AG08396 (cell line): Measurements from ENCODE around the gene PLCB4.

Source experiments
- DNase-seq: peaks from one replicate; pipeline ENCODE4 v3.0.0; 2012; ENCODE audit warnings: low spot score, mixed read lengths

PLCB4 gene

DNA sequence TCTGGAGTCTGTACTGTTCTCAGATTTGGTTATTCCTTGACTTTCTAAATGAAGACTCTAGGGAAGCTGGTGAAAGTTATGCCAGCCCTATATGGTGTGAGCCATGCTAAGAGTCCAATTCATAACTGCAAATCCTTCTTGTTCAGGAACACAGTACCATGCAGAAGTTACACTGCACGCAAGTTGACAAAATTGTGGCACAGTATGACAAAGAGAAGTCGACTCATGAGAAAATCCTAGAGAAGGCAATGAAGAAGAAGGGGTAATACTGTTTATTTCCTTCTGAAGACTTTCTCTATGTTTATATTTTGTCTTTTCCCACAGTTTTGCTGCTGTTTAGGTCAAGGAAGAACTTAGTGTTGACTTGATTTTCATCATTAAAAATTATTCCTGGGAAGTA is 384.3 kb downstream of the PLCB4 start:
- no peak for DNase-seq

DNA sequence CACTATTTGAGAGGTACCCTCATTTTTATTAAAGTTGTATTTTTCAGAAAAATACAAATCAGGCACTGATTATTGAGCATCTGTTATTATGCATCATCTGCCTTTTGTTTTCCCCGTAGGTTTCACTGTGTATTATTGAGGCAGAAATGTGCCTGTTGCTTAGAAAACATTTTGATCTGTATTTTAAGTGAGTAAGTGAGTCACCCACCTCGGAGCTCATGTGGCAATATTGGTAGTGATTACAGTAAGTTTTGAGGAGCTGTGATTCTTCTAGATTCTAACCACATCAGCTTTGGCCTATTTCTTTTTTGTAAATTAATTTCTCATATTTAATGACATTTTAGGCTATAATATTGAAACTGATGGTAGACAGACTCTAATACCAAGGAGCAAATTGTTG is 385.9 kb downstream of the PLCB4 start:
- DNase-seq, result no peak

DNA sequence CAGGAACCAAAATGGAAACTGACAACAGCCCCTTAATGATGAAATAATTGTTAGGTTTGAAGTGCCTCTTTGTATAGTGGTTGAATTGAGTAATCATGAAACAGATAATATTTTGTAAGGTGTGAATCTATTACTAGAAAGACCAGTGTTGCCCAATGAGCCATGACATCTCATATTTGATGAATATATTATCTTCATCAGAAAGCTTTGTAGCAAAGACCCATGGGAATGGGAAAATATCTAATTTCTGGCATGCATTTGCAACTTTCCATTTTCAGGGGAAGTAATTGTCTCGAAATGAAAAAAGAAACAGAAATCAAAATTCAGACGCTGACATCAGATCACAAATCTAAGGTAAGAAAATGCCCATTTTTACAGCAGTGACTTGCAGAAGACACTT is 388.2 kb downstream of the PLCB4 start:
- DNase-seq, result no peak

DNA sequence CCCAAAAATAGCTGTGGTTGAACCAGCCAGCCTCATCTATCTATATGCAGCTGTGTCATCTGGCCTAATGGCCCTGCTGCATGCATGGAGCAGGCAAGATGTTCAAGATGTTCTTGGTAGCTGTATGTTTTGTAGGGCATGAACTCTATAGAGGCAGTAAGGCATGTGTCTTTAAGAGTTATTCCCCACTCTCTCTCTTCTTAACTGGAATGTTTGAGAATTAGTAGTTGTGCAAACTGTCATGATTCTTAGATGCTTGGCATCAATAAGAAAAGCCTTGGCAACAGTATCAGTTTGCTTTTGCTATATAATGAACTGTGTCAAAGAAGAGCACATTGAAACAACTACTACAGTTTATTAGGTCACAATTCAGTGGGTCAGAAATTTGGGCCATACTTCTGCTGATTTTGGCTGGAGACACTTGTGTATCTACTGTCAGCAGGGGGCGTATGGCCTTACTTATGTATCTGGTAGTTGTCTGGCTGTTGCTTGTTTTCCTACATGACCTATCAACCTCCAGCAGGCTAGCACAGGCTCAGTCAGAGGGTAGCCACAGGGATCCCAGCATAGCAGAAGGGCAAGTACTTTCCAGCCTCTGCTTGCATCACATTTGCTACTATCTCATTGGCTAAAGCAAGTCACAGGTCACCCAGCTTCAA is 389.4 kb downstream of the PLCB4 start:
- DNase-seq, result no peak

DNA sequence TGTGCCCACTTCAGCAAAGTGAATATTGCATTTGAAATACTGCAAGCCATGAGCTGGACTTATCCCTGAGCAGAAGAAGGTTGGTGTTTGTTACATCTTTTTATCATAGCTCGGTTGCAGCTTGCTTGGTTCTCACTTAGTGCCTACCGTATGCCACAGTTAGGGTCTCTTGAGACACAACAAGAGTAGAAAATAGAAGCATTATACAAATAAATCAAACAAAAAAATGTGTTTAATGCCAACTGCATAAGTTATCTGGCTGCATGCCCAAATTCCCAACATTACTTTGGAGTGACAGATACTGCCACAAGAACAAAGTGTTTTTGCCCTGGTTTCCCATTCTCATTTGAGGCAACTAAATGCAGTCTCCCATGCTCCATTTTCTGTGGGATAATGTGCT is 391.6 kb downstream of the PLCB4 start:
- peak; percentile 26 for DNase-seq

DNA sequence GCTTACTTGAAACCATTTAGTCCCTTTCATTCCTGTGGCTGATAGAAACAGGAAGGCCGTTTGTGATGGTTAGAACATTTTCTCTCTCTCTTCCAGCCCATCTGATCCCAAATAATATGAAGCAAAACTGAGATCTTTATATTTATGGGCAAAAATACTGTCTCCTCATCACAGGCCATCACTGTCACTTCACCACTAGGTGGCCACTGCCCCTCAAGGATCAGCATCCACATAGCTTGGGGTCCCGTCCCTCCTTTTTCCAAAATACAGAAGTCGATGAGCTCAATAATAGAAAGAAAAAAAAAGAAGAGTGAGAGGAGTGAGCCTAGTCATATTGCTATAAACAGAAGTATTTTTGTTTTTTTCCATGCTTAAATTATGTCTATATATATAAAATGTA is 399.1 kb downstream of the PLCB4 start:
- DNase-seq, result no peak

DNA sequence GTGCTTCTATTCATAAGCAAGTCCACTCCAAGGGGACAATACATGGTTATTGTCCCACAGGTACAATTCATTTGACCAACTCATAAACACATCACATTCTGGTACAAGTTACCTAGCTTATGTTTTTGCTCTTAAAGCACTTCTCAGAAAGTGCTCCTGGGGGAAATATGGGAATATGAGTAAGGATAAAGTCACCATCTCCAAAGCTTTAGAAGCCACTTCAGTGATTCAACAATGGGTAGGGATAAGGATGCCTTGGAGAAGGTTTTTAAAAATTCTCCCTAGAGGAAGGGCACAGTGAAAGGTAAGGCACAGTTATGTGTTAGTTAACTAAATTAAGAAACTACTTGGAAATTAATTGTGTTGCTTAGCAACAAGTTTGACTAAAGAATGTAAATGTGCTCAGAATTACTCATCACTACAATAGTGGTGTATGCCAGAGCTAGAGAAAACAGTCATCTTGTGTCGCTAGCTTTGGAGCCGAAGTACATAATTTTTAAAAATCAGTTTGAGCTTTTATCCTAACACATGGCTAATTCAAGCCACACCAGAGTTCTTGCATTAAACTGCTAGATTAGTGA is 406.0 kb downstream of the PLCB4 start:
- DNase-seq, result no peak

DNA sequence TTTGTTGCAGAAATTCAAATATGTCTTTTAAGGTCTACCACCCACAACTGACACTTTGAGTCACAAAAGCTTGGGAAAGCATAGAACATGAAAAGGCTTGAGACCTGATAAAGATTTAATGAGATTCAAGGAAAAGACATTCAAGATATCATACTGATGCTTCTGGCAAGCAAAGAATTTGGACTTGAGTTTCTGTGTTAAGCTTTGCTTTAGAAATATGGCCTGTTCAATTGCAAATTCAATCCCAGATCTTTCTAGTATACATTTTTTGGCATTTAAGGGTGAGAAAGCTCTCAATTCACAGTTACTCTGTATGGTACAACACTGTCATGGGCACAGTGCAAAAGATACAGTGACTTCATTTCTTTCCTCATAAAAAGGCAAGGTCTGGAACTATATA is 406.6 kb downstream of the PLCB4 start:
- DNase-seq, result no peak

DNA sequence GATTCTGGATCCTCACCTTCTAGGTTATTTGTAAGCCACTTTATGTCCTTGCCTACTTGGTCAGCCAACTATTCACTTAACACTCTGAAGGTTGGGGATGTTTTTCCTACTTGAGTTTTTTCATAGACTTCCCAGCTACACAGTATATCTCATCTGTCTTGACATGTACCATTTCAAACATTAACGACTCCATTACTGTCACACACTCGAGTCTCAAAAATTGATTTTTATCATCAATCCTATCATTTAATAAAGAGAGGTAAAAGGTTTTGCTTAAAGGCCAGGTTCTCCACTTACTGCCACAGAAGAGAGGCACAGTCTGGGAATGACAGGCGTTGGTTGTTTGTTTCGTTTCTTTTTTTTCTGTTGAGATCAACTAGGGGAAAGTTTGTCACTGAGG is 407.3 kb downstream of the PLCB4 start:
- DNase-seq, result no peak

DNA sequence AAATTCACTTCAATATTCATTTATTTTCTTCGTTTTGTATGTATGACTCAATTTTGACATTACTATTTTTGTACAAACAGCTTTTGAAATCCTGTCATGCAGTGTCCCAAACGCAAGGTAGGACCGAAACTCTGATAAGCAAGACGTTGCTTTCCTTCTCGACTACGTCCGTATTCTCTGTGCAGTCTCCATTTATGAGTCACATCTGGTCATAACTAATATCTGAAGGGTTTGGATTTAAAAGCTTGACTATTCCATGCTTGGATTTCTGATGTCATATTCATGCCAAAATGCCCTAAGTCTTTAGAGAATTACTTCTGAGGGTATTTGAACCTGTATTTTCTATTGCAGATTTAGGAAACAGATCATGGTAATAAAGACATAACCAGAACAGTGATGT is 407.8 kb downstream of the PLCB4 start:
- no peak for DNase-seq

DNA sequence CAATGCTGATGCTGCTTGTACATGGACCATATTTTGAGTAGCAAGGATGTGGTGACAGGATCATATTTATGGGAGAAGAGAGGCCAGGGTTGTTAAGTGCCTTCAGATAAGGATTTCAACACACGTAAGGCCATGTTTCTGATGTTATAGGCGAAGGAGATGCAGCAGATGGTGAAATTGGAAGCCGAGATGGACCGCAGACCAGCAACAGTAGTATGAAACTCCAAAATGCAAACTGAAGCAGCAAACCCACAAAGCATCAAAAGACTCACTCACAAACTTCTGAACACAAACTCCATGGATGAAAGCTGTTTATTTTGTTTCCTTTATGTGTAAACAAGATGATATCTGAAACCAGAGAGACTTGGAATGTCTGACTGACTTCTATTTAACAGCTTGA is 409.9 kb downstream of the PLCB4 start:
- no peak for DNase-seq

DNA sequence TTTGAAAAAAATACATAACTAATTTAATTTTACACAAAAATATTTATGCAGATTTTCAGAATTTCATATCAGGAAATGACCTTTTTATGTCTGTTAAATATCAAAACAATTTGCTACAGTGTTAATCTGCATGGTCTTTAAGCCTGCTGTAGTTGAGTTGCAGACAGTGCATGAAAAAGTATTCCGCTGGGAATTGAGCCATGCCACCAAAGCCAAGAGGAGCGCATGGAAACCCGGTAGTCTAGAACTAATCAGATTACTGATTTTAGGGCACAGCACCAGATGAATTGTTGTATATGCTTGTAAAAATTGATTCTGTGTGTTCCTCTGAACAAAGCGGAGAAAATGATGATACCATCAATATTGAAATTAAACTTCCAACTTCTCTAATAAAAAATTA is 411.2 kb downstream of the PLCB4 start:
- DNase-seq, result no peak

DNA sequence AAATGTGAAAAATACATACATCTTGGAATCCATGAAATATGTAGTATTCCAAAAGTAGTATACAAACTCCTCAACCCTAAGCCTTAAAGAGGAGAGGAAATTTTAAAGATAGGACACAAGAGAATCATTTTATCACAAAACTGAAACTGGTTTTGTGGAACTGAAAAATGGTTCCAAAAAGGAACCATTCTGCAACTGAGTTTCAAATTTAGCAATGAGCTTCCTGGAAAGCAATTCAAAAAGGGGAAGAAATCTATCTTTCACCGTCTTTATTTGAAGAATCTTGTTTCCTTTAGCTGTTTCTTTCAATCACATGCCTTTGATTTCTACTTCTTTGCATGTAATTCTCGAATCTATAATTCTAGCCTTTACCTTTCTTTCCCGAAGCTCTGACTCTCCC is 413.3 kb downstream of the PLCB4 start:
- DNase-seq, result no peak

DNA sequence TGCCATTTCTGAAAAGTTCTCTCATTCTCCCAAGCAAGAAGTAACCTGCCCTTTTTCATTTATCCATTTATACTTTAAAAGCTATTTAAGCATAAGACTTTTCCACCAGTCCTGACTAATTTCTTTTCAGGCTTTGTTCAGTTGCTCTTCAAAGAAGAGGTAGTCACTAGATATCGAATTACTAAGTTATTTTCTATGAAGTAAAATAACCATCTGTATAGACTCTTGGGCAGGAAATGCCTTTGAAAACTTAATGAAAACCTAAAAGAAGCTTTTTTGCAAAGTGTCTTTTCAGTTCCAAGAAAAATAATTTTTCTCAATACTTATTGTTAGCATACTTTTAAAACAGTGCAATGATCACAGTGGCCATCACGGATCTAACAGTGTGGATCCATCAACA is 414.2 kb downstream of the PLCB4 start:
- DNase-seq, result no peak

DNA sequence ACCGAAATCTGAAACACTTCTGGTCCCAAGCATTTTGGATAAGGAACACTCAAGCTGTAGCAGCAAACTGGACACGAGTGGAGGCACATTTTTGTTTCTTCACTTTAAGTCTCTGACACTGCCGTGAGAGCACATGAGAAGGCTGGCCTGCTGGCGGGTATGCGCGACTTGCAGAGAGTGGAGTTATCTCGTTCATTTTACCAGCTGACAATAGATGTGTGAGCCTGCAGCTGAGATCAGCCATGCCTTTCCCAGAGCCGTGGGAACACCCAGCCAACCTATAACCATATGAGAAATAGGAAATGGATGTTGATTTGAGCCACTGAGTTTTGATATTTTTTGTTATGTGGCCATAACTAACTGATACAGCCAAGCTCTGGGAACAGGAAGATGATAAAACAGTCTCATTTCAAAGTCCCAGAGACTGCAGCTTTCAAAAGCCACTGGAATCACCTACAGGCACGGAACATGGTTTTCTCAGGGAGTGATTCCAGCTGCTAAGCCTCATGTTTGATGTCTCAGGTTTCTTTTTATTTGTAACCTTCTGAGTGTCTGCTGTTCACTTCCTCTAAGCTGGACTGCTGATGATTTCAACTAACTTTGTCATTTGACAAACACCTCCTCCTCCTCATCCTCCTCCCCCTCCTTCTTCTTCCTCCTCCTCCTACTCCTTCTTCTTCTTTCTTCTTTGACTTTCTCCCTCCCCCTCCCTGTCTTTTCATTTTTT is 416.9 kb downstream of the PLCB4 start:
- DNase-seq, result no peak

DNA sequence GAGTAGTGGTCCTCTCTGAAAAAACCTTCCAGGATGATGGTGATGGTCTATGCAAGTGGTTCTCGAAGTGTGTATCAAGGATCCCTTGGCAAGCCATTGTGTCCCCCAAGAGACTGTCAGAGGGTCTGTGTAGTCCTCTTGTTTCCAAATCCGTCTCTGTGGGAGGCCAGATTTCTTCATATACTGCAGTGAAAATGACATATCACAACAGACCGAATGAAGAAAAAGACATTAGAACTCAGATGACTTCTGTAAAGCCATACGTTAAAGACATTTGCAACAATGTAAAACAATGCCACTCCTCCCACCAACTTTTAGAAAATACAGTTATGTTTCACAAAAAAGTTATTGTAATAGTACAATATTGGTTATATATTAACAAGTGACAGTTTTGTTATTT is 418.3 kb downstream of the PLCB4 start:
- no peak for DNase-seq

DNA sequence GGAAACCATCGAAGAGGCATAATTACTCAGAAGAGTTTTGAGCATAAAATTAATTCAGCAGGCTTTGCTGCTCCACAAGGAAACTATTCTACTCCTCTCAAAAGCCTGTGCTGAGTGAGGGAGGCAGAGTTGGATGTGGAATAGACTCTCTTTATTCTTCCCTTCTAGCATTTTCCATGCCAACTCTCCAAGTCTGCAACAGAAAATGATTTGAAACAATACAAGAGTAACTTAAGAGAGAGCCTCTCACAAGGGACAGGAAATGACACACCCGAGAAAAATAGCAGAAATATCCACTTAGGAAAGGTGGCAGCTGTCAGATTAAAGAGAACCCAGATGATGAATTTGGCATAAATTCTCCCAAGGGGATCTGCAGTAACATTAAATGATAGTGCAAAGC is 419.2 kb downstream of the PLCB4 start:
- DNase-seq, result no peak

DNA sequence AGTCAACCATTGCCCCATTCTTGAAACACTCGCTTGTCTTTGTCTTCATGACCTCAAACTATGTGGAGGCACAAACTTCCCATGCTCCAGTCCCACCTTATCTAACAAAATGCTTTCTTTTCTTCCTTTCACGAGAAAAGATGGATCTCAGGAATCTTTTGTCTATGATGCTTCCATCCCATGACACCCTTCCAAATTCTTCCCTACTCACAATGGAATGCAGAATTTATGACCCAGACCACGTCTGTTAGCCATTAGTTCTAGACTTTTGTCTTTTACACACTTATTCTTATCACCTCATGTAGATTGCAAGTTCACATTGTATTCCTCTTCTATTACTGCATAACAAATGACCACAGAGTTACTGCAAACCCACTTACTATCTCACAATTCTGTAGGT is 421.3 kb downstream of the PLCB4 start:
- DNase-seq, result no peak

DNA sequence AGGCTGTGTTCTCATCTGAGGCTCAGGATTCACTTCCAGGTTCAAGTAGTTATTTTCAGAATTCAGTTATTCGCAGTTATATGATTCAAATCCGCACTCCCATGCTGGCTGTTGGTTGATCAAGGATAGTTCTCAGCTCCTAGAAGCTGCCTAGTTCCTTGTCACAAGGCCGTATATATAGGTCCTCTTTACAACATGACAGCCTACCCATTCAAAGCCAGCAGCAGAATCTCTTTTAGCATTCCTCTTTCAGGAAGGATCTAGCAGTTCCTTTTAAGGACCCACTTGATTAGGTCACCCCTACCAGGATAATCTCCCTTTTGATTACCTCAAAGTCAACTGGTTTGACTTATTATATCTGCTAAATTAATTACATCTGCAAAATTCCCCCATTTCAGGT is 421.7 kb downstream of the PLCB4 start:
- DNase-seq, result no peak

DNA sequence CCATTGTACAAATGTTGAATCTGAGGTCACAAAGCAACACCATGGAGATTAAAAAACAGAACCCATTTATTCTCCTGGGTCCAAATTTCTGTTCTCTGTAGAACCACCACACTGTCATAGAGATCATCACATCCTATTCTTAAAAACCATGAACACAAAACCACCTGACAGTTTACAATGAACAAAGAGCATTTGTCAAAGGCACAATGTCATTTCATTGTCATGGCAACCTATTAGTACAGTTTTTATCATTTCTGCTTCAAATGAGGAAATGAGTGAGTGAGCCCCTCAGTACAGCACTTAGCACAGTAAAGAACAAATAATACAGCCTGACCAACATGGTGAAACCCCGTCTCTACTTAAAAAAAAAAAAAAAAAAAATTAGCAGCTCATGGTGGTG is 422.4 kb downstream of the PLCB4 start:
- no peak for DNase-seq

DNA sequence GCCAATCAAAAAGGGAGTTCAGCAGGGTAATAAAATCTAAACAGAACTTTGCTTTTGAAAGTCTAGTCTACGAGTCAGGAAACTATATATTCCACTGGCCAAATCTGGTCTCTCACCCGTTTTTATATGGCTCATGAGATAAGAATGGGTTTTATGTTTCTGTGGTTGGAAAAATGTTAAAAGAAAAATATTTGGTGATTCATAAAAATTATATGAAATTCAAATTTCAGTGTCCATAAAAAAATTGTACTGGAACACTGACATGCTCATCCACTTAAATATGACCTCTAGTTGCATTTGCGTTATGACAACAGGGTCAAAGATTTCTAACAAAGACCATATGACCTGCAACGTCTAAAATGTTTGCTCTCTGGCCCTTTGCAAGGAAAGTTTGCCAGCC is 423.2 kb downstream of the PLCB4 start:
- no peak for DNase-seq

DNA sequence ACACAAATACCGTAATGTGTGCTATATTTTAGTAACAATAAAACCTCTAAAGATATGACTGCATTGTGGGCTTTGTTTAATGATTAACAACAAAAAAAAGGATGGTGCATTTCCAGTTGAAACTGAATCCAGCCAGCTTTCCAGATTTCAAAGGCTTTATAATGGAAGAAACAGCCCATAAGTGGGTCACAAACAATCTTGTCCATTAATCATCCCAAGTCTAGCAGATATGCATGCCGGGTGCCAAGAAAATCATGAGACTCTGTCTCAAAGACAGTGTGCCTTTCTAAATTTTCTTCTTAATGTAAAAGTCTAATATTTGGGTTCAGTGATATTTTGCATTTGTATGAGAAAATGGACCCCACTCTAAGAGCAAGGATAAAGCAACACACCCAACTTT is 424.9 kb downstream of the PLCB4 start:
- no peak for DNase-seq

DNA sequence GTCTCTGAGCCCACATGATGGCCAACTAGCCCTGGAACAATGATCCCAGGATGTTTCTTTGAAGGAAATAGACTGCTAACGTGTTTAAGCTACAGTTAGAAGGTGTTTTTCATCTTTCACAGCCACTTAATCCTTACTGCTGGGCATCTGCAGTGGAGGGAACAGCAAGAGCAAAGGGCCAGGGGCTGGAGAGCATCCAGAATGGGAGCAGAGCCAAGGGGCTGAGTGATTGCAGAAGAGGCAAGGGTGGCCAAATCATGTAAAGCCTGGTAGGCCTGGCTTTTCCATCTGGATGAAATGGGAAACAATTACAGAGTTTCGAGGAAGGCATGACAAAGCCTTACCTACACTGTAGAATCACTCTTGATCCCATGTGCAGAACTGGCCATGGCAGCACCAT is 426.8 kb downstream of the PLCB4 start:
- DNase-seq, result no peak

DNA sequence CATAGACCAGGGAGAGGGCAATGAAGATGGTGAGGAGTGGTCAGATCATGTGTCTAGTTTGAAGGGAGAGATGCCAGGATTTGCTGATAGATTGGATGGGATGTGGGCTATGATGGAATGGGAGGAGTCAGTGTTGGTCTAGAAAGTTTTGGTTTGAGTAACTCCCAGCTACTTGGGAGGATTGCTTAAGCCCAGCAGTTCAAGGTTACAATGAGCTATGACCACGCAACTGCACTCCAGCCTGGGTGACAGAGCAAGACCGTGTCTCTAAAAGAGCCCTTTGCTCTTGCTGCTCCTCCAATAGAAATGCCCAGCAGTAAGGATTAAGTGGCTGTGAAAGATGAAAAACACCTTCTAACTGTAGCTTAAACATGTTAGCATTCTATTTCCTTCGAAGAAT is 427.3 kb downstream of the PLCB4 start:
- DNase-seq, result no peak
